ENCODE results near the gene ASGR2.
"Not testable (repeated sequence)": the region's sequence is repeated elsewhere in the genome, so short reads cannot be mapped to it uniquely, and the experiment has no call there.

ASGR2 gene

DNA sequence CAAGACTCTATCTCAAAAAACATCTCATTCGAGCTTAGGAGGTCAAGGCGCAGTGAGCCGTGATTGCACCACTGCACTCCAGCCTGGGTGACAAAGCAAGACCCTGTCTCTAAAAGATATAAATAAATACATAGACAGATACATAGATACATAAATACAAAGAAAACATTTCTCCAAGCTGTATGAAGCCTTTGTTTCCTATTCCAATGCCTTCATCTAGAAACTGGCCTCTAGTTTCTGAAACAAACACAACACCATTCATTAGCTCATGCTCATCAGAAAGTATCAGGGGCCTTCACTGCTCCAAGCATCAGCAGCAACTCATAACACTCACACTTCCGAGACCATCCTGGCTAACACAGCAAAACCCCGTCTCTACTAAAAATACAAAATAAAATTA, 10.3 kb upstream of the ASGR2 start:
- no peak for DNase-seq (ENCODE audit: low spot score)

DNA sequence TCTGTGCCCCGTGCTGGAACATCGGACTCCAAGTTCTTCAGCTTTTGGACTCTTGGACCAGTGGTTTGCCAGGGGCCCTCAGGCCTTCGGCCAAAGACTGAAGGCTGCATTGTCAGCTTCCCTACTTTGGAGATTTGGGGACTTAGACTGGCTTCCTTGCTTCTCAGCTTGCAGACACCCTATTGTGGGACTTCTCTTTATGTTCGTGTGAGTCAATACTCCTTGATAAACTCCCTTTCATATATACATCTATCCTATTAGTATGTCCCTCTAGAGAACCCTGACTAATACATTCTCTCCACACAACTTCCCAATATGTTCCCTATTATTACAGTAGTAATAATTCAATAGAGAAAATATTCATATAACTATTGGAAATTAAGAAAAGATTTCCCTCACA, 9.2 kb upstream of the ASGR2 start:
- DNase-seq (ENCODE audit: low spot score): no peak

DNA sequence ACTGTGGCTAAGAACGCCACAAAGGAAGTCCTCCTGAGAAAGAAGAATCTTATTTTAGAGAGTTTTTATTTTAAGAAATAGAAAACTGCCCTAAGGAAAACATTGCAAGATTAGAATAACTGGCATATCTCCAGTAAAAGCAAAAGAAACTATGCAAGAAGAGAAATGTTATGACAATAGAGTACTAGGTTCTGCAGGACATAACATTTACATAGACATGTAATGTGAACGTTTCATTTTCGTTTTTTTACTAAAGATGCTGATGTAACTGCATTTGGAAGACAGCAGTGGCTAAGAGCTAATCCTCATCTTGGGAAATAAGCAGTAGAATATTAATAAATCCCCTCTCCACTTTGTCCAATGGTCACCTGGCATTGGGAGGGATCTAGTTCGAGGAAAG, 7.8 kb upstream of the ASGR2 start:
- DNase-seq (ENCODE audit: low spot score): no peak

DNA sequence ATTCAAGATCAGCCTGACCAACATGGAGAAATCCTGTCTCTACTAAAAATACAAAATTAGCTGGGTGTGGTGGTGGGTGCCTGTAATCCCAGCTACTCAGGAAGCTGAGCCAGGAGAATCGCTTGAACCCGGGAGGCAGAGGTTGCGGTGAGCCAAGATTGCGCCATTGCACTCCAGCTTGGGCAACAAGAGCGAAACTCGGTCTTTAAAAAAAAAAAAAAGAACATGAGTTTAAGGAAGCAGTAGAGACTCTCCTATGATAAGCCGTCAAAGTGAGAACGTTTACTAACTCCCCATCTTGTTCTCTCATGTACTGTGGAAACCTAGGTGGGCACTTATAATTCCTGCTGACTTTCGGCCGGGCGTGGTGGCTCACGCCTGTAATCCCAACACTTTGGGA, 6.0 kb upstream of the ASGR2 start:
- DNase-seq (ENCODE audit: low spot score): not testable (repeated sequence)

DNA sequence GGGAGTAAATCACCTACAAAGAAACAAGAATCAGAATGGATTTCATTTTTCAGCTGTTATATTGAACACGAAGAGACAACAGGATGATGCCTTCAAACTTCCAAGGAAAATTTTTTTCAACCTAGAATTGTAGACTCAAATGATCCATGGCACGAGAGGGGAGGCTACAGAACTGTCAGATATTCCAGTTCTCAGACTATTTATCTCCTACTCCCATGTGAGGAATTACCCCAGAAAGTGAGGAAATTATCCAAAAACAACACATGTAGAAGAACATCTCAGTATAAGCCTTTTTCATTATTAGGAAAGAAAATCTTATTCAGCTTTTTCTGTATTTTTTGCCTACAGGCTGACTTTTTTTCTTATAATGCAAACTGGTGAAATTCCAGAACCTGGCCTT, 5.5 kb upstream of the ASGR2 start:
- DNase-seq (ENCODE audit: low spot score): no peak

DNA sequence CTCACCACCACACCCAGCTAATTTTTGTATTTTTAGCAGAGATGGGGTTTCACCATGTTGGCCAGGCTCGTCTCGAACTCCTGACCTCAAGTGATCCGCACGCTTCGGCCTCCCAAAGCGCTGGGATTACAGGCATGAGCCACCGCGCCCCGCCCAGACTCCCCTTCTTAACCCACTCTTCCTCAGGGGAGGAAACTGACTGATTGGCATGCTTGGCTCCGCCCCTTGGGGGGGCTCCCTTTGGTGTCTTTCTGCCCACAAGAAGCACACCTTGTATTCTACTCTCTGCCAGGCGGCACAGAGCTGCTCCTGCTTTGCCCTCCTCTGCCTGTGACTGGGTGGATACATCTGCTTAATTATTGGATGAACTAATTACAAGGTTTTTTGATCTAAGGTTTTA, 4.7 kb upstream of the ASGR2 start:
- DNase-seq (ENCODE audit: low spot score): no peak

DNA sequence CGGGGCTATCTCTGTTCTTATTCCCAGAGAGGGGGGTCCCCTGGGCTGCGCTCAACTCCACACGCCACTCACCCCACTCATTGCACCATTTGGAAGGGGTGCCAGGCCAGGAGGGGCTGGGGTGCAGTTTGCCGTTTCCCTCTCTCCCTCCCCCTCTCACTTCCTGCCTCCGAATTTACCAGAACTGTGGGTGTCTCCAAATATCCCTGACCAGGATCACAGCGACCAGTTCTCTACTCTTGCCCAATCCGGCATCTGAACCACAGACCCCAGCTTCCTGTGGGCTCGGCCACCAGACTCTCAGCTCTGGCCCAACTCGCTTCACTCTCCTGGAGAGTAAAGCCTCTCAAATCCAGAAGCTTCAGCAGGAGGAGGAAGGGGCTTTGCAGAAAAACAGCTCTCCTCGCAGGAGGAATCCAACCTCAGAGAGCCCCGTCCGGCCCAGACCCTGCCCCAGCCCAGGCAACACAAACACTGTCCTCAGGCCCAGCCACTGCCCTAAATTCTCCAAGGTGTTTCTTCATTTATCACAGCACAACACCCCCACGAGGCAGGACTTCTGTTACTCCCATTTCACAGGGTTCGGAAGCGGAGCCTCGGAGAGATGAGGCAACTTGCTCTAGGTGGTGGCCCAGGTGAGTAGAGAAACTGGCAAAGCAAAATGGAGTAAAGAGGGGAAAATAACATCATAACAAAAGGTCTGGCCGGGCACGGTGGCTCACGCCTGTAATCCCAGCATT, 423 bp upstream of the ASGR2 start:
- no peak for DNase-seq (ENCODE audit: low spot score)

DNA sequence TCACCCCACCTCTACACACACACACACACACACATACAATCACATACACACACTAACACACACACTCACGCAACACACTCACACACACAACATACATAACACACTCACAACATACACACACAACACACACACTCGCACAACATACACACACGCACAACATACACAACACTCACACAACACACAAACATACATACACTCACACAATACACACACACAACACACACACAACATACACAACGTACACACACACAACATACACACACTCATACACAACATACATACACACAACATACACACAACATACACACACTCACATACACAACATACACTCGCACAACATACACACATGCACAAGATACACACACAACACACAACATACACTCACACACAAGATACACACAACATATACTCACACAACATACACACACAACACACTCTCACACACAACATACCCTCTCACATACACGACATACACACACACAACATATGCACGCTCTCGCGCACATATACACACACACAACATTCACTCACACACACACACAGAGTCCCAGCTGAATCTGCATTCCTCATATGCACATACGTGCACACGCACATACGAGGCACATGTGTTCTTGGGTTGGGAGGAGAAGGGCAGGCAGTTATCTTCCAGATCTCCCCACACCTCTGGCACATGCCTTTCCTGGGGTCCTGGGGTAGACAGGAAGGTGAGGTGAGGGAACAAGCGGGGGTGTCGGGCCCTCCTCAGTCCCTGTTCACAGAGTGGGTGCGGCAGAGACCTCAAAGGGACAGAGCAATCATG, 1.1 kb downstream of the ASGR2 start:
- DNase-seq (ENCODE audit: low spot score): no peak

DNA sequence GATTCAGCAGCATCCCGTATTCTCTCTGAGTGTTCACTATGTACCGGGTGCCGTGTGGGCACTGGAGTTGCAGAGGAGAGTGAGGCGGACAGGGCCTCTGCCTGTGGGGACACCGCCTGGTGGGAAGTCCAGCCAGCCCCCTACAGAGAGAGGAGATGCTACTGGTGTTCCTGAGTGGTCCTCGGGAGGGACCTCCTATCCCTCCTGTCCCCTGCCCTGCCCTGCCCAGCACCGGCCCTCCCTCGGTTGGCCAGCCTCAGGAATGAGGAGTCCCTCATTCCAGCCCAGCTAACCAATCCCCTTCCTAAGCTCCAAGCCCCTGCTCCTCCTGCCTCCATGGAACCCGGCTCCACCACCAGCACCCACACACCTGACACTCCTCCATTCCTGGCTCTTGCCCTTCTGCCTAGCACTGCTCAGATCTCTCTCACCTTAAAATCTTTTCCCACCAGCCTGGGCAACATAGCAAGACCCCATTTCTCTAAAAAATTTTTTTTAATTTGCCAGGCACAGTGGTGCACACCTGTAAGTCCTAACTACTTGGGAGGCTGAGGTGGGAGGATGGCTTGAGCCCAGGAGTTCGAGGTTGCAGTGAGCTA, 2.0 kb downstream of the ASGR2 start:
- DNase-seq (ENCODE audit: low spot score): no peak

DNA sequence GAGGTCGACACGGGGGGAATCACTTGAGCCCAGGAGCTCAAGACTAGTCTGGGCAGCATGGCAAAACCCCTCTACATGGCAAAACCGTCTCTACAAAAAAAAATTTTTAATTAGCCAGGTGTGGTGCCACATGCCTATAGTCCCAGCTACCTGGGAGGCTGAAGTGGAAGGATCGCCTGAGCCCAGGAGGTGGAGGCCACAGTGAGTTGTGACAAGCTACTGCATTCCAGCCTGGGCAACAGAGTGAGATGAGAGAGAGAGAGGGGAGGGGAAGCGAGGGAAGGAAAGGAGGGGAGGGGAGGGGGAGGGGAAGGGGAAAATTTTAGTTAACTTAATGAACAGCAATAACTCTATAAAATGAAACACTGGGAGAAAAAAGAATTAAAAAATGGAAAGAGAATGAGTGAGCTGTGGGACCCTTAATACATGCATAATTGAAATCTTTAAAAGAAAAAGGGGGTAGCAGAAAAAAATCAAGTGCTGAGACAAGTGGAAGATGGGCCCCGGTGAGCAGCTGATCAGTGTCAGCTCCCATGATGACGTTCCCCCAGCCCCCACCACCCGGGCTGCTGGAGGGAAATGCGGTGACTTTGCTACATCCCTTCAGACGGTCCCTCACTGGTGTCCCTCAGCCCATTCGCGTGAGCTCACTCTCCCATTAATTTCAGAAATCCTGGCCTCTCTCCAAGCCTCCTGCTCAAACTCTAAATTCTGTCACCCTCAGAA, 2.7 kb downstream of the ASGR2 start:
- DNase-seq (ENCODE audit: low spot score): no peak

DNA sequence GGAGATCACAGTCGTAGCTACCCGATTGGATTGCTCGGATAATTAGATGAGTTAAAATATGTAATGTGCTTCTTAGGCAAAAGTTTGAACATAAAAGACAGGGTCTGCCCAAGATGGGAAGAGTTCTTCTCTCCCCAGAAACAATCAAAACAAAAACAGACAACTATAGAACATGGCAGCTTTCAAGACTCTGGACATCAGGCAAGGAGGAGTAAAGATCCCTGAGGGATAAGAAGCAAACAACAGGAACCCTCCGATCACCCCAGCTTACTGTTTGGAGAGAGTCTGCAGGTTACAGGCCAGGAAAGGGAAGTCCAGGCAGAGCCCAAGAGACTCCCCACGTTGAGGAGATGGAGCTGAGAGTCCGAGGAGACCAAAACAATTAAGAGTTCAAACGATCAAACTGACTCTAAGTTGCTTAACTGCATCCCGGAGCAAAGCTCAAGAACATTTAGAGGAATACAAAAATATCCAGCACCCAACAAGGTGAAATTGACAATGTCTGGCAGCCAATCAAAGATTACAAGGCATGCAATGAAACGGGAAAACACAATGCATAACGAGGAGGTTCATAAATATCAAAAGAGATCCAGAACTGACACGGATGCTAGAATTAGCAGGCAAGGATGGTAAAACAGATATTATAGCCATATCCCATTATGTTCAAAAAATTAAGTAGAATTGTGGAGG, 3.9 kb downstream of the ASGR2 start:
- DNase-seq (ENCODE audit: low spot score): no peak

DNA sequence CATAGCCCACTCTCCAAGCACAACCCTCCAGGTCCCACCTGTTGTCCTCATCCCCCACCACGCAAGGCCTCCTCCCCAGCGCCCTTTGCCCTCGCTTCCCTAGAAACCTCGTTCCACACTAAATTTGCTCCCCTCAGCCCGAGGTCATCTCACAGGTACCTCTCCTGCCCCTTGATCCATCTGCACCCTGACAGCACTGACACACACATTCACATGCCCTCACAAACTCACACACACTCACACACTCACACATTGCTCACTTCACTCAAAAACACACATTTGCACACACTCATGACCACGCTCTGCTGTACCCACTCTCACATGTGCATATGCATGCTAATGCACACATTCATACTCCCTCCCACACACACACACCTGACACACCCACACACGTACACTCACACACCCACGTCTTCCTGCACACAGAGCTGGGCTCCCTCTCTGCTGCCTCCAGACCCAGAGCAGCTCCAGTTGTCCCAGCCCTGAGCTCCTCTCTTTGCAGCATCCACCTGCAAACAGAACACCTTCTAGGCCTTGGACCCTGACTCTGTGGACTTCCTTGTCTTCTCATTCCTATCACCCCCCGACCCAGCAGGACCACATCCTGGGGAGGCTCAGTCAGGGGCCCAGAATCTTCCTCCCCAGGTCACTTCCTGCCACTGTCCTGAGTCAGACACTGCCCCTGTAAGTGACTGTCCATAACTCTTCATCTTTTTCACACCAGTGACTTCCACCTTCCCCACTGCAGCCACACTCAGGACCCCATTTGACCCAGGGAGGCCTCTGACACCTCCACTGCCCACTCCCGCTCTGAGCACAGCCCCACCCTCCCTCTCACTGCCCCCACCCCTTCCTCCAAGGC, 4.9 kb downstream of the ASGR2 start:
- no peak for DNase-seq (ENCODE audit: low spot score)

DNA sequence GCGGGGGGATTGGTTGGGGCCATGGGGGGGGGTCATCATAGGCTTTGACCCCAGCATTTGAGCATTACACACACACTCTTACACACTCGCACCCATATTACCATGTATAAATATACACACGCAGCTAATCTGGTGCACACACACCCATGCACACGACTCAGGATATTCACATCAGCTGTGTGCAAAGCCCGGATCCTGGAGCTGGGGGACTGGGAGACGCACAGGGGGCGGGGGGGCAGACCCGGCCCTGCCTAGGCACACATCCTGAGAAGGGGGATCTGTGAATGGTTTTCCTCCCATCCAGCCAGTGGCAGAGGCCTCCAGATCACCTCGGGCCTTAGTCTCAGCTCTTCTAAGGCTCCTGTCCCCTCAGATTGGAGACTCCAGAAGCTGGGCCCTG, 5.6 kb downstream of the ASGR2 start:
- DNase-seq (ENCODE audit: low spot score): no peak

DNA sequence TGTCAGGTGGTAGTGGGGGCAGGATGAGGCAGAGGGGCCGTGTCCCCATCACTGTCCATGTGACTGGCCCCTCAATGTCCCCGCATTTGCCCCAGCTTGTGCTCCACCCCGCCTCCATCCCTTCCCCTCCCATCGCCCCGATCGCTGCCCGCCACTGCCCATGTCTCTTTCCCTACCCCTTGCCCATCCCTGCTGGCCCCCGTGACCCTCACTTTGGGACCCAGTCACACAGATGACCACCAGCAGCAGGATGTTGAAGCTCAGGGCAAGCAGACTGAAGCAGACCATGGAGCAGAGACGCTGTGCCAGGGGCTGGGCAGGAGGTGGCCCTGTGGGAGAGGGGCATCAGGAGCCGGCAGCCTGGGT, 6.1 kb downstream of the ASGR2 start:
- no peak for DNase-seq (ENCODE audit: low spot score)

DNA sequence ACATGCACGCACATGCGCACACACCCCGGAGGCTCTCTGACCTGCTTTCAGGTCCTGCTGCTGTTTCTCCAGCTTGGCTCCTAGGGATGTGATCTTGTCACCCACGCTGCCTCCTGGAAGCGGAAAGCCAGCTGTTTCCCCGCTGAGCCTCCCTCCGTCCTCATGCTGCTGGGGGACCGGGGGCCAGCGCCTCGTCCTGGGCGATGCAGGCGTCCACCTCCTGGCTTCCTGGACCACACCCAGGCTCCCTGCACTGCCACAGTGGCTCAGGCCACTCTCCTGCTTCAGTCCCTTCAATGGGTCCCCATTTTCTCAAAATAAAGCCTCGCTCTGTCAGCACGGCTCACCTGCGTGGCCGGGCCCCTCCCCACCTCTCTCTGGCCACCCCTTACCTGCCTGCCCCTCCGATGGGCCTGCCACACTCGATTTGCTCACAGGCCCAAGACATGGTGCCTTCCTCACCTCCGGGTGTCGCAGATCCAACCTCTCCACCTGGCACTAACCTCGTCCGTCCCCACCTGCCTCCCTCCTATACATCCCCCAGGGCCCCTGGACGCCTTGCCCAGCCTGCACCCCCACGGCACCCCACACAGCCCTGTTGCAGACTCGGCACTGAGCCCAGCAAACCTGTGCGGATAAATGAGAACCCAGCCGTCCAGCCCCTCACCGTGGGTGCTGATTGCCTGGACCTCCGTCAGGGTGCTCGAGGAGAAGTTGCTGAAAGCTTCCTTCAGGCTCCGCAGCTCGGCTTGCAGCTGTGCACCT, 6.6 kb downstream of the ASGR2 start:
- no peak for DNase-seq (ENCODE audit: low spot score)

DNA sequence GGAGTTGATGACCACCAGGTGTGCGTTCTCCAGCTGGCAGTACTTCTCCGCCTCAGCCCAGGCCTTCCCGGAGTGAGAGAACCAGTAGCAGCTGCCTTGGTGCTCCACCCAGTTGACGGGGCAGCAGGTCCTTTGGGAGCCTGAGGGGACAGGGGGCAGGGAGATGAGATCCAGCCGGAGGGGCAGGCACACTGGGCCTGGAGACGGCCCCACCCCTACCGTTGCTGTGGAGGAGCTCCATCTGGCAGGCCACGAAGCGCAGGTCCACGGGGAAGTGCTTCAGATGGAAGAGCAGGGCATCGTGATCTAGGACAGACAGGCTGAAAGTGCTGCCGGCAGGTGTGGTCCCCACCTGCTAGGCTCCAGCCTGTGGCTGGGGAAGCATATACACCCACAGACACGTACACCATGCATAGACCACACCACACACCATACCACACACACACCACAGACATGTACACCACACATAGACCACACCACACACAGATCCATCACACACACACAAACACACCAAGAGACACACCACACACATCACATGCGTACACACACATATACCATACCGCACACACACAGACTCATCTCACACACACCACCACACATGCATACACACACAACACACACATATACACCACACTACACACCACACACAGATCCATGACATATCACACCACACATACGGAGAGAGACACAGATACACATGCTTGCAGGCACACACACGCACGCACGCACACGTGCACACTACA, 7.4 kb downstream of the ASGR2 start:
- no peak for DNase-seq (ENCODE audit: low spot score)

DNA sequence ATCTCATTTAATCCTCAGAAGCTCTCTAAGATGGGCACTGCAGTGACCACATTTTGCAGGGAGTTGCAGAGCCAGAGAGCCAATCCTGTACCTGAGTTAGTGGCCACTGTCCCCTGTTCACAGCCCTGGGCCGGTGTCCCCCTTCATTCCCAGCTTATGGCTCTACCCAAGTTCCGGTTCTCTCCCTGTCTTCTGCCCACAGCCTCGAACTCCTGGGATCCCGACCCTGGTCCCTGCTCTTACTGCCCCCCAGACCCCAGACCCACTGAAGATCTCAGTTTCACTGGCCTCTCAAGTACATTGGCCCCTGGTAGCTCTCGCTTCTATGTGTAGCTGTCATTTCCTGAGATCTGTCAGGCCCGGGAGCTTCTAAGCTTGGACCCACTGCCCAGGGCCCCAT, 12.2 kb downstream of the ASGR2 start:
- no peak for DNase-seq (ENCODE audit: low spot score)

DNA sequence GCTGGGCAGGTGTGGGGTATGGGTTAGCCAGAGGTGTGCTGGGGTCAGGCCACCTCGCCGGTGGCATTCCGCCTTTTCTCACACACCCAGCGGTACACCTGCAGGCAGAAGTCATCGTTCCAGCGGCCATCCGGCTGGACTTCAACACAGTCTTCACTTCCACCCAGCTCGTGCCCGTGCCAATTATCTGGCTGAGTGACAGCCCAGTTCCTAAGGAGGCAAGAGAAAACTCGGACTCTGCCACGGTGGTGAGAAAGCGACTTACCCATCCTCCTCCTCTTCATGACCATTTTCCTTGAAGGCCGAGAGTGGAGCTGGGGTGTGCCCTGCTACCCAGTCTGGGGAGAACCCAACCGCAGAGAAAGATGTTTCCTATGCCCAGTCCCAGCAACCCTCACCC, 13.1 kb downstream of the ASGR2 start:
- no peak for DNase-seq (ENCODE audit: low spot score)

DNA sequence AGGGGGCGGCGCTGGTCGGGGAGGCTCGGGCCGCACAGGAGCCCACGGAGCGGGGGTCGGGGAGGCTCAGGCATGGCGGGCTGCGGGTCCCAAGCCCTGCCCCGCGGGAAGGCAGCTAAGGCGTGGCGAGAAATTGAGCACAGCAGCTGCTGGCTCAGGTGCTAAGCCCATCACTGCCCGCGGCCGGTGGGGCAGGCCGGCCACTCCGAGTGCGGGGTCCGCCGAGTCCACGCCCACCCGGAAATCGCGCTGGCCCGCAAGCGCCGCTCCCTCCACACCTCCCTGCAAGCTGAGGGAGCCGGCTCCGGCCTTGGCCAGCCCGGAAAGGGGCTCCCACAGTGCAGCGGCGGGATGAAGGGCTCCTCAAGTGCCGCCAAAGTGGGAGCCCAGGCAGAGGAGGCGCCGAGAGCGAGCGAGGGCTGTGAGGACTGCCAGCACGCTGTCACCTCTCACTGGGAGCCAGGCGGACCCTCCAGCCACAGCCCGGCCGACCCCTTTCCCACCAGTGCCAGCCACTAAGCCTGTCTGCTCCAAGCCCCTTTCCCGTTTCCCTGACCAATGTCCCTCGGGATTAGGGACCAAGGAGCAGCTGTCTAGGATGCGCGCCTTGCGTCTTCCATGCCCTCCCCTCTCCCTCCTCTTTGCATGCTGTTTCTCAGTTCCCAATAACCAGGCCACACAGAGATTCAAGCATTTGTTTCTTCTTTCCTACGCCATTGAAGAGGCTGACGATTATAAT, 13.8 kb downstream of the ASGR2 start:
- DNase-seq (ENCODE audit: low spot score): not testable (repeated sequence)
